ENCODE data around the gene MACROD2. TPM values are rescaled to one million over a fixed set of nuclear protein-coding genes. Genes with fewer than 3 reads are reported as not detected.
"Not testable (repeated sequence)": the region's sequence is repeated elsewhere in the genome, so short reads cannot be mapped to it uniquely, and the experiment has no call there.

The MACROD2 gene
- total RNA-seq, 1 donor from 2014 or later, result 0.85 TPM

DNA sequence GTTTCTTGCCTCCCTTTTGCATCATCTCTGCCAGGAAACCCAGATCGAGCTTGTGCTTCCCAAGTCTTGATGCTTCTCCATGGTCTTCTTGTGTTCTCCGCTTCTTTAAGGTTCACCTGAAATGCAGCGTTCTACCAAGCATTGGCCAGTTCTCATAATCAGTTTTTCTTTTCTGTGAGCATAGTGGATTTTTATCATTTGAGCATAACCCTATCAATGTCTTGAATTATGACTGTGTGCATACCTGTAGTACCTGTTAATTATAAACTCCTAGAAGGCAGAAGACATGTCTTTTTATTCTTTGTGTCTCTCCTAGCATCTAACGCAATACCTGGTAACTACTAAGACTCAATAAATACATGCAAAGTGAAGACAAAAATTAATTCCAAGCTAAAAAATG is 1146.5 kb downstream of the MACROD2 start:
- DNase-seq, result no peak

DNA sequence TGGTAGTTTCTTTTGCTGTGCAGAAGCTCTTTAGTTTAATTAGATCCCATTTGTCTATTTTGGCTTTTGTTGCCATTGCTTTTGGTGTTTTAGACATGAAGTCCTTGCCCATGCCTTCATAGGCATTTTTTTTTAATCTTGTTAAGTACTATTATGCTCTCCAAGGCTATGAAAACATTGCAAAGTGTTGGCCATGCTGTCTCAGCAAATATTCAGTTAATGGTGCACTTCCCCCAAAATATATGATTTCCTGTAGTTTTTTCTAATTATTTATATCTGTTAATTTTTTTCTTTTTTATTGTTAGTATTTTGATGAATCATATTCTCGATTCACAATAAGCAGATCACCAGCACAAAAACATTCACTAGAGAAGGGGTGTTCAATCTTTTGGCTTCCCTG is 1148.2 kb downstream of the MACROD2 start:
- DNase-seq, result no peak

- DNase-seq, result no peak
Measured at GRCh38 chr20:15144916-15145315, 1149.6 kb downstream of the MACROD2 start.

- DNase-seq, result no peak
Measured at GRCh38 chr20:15146948-15147347, 1151.6 kb downstream of the MACROD2 start.

- DNase-seq, result no peak
Measured at GRCh38 chr20:15154070-15154469, 1158.8 kb downstream of the MACROD2 start.

- no peak for DNase-seq
Measured at GRCh38 chr20:15155848-15156401, 1160.6 kb downstream of the MACROD2 start.

GRCh38 chr20:15158533-15158932 is 1163.2 kb downstream of the MACROD2 start:
- DNase-seq, result no peak

DNA sequence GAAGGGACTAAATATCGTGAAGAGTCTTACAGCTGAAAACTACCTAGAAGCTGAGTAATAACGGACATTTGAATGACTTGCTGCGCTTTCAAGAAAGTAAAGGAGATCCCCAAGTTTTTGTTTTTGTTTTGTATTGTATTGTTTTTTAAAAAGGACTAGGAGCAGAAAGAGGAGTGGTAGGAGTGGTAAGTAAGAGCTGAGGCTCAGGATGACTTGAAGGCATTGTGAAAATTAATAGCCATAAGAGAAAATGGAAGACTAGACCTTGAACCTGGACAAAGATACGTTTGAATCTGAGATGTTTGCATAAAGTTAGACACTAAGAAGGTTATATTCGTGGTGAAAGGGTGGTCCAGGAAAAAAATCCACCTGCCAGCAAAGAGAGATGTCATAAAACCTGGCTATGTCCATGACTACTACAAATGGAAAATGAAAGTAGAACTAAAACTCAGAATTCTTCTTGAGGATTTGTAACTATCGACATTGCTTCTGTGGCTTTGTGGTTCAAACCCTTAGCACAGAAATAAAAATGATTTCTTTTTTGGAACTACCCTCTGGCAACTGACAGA is 1166.8 kb downstream of the MACROD2 start:
- DNase-seq, result no peak

DNA sequence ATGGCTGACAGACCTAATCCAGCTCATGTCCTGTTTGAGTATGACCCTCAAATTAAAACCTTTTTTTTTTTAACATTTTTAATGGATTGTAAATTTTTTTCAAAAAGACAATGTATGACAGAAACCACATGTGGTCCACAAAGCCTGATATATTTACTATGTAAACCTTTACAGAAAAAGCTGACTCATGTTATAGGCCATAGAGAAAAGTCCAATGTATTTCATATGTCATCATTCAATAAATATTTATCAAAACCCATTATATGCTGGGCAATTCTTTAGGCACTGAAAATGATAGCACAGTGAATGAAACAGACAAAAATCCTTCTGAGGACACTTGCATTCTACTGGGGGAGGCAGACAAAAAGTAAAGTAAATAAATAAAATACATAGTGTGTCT is 1168.3 kb downstream of the MACROD2 start:
- DNase-seq, result no peak

- DNase-seq, result no peak
Measured at GRCh38 chr20:15164726-15165125, 1169.4 kb downstream of the MACROD2 start.

DNA sequence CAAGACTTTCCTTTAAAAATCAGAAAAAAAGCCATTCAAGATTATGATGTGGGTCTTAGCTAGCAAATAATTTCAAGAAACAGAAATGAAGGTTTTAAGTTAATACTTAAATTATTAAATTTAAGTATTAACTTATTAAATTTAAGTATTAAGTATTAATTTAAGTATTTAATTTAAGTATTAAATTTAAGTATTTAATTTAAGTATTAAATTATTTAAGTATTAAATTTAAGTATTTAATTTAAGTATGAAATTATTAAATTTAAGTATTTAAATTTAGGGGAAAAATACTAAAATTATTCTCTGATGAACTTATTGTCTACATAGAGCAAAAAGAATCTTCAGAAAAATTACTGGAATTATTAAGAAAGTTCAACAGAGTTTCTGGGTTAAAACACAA is 1171.4 kb downstream of the MACROD2 start:
- DNase-seq, result no peak

DNA sequence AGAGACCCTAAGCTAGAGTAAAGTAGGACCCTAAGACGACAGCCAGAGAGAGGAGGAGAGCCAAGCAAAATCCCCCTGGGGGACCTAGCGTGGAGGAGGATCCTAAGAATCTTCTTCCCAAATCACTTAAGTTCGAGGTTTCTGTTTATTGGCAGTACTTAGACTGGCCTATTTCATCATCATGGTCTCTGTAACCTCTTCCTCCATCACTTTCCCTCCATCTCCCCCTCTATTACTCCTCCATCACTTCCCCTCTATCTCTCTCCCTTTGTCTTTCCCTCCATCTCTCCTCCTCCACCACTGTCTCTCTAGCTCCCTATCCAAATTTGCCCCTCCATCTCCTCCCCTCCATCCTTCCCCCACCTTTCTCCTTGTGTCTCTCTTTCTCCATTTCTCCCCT is 1175.7 kb downstream of the MACROD2 start:
- no peak for DNase-seq

GRCh38 chr20:15176929-15177328 is 1181.6 kb downstream of the MACROD2 start:
- no peak for DNase-seq

DNA sequence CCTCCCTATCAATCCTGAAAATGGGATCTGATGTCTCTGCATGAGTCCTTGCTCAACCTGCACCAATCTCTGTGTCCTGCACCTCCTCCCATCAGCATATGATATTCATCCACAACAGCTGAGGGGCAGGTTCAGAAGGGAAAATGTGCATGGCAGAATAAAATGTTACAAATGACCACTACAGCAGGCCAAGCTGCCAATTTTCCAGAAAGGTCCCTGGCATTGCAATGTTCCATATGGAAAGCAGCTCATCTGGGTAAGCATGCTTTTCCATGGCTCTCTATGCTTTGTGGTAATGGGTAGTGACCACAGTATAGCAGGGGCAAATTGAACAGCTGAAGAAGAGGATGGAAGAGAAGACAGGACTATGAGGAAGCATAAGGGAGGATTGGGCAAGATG is 1183.3 kb downstream of the MACROD2 start:
- DNase-seq, result no peak

GRCh38 chr20:15179381-15179780 is 1184.1 kb downstream of the MACROD2 start:
- no peak for DNase-seq

- no peak for DNase-seq
Measured at GRCh38 chr20:15179781-15180180, 1184.5 kb downstream of the MACROD2 start.

GRCh38 chr20:15185322-15185721 is 1190.0 kb downstream of the MACROD2 start:
- no peak for DNase-seq

DNA sequence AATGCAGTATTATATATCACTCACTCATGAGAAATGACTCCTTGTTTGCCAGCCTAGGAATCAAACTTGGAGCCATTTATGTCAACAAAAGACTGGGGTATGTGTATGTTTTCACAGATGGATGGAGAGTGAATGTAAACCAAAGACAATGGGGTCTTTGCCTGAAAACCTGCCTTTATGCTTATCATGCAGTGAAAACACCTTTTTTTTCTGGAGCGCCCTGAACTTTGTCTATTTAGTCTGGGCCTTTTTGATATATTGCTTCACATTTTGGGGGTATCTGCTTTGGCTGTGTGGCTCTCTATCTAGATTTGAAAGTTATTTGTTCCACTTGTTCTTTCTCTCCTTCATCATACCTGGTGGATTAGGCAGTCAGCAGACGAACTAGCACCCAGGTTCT is 1190.6 kb downstream of the MACROD2 start:
- DNase-seq, result no peak

DNA sequence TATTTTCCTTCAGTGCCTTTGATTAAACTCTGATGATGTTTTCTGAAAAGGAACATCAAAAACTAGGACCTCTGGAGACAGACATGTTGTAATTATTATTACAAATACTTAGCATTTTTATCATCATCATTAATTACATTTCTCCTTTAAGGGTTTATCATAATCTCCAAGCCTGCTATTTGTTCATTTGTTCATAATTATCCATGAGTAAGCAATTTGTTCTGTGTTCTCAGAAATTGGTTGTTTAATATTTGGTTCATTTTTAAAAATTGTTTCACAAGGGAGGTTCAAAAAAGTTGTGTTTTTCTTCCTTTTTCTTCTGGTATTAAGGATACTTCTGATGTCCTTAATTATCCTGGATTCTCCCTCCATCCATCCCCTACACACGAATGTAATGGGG is 1192.3 kb downstream of the MACROD2 start:
- DNase-seq, result no peak

DNA sequence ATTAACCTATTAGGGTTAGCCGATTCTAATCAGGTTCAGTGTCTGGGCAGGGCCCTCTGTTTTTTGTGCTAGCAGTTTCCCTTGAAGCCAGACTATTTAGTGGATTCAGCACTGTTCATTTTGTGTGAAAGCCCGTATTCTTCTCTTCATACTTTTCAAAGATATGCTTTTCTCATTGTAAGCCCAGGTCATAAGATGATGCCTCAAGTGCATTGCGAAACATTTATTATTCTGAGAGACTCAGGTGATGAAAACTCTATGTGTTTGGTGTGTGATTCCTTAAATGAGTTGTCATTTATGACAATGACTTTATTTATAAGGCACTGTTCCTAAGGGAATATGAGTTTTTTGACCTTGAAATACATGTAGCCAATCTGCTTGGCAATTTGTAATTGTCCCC is 1193.1 kb downstream of the MACROD2 start:
- no peak for DNase-seq

GRCh38 chr20:15191082-15191723 is 1195.9 kb downstream of the MACROD2 start:
- no peak for DNase-seq

DNA sequence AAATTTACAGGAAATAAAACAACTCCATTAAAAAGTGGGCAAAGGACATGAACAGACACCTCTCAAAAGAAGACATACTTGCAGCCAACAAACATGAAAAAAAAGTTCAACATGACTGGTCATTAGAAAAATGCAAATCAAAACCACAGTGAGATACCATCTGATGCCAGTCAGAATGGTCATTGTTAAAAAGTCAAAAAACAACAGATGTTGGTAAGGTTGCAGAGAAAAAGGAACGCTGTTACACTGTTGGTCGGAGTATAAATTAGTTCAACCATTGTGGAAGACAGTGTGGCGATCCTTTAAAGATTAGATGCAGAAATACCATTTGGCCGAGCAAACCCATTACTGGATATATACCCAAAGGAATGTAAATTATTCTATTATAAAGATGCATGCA is 1200.1 kb downstream of the MACROD2 start:
- DNase-seq, result no peak

GRCh38 chr20:15196547-15197255 is 1201.4 kb downstream of the MACROD2 start:
- DNase-seq, result no peak

- not testable (repeated sequence) for DNase-seq
Measured at GRCh38 chr20:15198017-15198416, 1202.7 kb downstream of the MACROD2 start.

Measured in dermis blood vessel endothelial cell (primary cell).